Activated CD4-positive, alpha-beta T cell treated with anti-CD3 and anti-CD28 coated beads, Interleukin-2, Interleukin-4, amounts not matched to agents 100 ng/mL and 50 ng/mL, durations not matched to agents 16 hours and 8 hours (primary cell): ENCODE results near the gene EFNA3.

Source experiments
- DNase-seq: peaks from one replicate; pipeline ENCODE4 v3.0.0-alpha.2; 2020; ENCODE audit warnings: low spot score

The EFNA3 gene

GRCh38 chr1:155078469-155079209, at the start of gene EFNA3:
TSS of gene EFNA3 (plus strand) at chr1:155078837. CDS start at chr1:155078942, 105 bp downstream.
- peak; percentile 56 for DNase-seq

- DNase-seq, result no peak
Observed at GRCh38 chr1:155029513-155030242, 49.0 kb upstream of the EFNA3 start.

- DNase-seq, result no peak
Observed at GRCh38 chr1:155030243-155030795, 48.3 kb upstream of the EFNA3 start.

- no peak for DNase-seq
Observed at GRCh38 chr1:155030899-155031298, 47.7 kb upstream of the EFNA3 start.

GRCh38 chr1:155032886-155033285, 45.8 kb upstream of the EFNA3 start:
- DNase-seq, result no peak

GRCh38 chr1:155033524-155033923, 45.1 kb upstream of the EFNA3 start, which contains the start of the genes DCST1 and DCST2:
TSS of gene DCST1 (plus strand) at chr1:155033824. CDS start at chr1:155034037, 213 bp downstream.
TSS of gene DCST2 (minus strand) at chr1:155033781. CDS start at chr1:155033701, 80 bp downstream.
- no peak for DNase-seq

- DNase-seq, result no peak
Observed at GRCh38 chr1:155034318-155035208, 44.1 kb upstream of the EFNA3 start.

- no peak for DNase-seq
Observed at GRCh38 chr1:155035936-155036335, 42.7 kb upstream of the EFNA3 start.

- no peak for DNase-seq
Observed at GRCh38 chr1:155037043-155037442, 41.6 kb upstream of the EFNA3 start.

- no peak for DNase-seq
Observed at GRCh38 chr1:155037851-155038441, 40.7 kb upstream of the EFNA3 start.

GRCh38 chr1:155038602-155039307, 39.9 kb upstream of the EFNA3 start:
- DNase-seq, result no peak

- no peak for DNase-seq
Observed at GRCh38 chr1:155039308-155039669, 39.3 kb upstream of the EFNA3 start.

GRCh38 chr1:155040358-155041093, 38.1 kb upstream of the EFNA3 start:
- no peak for DNase-seq

GRCh38 chr1:155042789-155043188, 35.8 kb upstream of the EFNA3 start:
- no peak for DNase-seq

GRCh38 chr1:155043301-155043702, 35.3 kb upstream of the EFNA3 start:
- DNase-seq, result no peak

- no peak for DNase-seq
Observed at GRCh38 chr1:155043793-155044192, 34.8 kb upstream of the EFNA3 start.

GRCh38 chr1:155044365-155044764, 34.3 kb upstream of the EFNA3 start:
- no peak for DNase-seq

GRCh38 chr1:155044812-155045657, 33.6 kb upstream of the EFNA3 start:
- DNase-seq, result peak; percentile 67
